HPDE6-E6E7 (cell line): ENCODE data around the gene TBC1D30.
"Not testable (repeated sequence)": the region's sequence is repeated elsewhere in the genome, so short reads cannot be mapped to it uniquely, and the experiment has no call there.

Experiments used
- DNase-seq: peaks from one replicate; pipeline ENCODE4 v3.0.0; 2011; ENCODE audit warnings: missing footprints; ENCODE audit errors: extremely low spot score

TBC1D30 gene

GRCh38 chr12:64806593-64807460, 17.6 kb upstream of the TBC1D30 start:
- no peak for DNase-seq

DNA sequence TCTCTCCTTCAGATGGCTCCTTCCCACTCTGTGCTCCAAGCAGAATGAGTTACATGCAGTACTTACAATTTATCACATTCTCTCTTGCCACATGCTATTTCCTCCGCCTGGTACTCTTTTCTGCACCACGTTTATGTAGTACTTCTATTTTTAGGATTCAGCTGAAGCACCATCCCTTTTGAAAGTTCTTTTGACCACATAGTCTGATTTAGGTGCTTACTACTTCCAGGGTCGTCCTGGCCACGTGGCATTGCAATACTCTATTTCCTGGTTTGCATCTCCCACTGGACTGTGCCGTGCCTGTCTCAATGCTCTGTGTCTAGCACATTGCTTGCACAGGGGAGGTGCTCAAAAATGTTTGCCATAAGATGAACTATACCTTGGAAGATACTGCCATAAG, 16.3 kb upstream of the TBC1D30 start:
- no peak for DNase-seq

DNA sequence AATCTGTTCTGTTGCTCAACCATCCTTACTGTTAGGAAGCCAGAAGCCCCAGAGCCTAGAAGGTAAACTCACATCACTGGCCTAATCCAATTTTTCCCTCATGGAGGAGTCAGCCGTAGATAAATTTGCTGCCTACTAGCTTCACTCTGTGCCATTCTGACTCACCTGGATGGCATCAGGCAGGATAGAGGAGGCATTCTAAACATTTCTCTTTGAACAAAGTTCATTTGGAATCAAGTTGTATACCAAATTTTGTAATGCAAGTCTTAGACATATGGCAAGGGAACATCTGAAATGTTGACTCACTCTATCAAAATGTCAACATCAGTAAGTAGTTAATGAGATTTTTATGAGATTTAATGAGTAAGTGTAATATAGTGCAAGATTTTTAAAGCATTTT, 13.6 kb upstream of the TBC1D30 start:
- DNase-seq: no peak

- DNase-seq: no peak
These were observed 10.7 kb upstream of the TBC1D30 start for GRCh38 chr12:64813723-64814122.

DNA sequence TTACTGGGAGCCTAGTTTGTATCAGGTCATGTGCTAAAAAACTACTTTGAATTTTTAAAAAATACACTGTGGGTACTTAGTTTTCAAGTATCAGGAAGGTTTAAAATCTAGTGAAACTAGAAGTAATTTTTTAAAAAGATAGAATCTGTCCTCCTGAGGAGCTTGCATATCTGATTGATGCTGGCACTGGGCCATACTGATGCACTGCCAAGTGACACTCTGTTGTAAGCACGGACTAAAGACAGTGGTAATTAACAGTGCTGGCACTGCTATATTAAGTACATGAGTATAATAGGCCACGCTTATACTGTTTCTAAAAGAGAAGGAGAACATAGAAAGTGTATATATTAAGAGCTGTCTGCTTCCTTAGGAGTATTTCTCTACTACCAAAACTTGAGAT, 10.0 kb upstream of the TBC1D30 start:
- no peak for DNase-seq

- no peak for DNase-seq
These were observed 4.5 kb upstream of the TBC1D30 start for GRCh38 chr12:64819816-64820402.

DNA sequence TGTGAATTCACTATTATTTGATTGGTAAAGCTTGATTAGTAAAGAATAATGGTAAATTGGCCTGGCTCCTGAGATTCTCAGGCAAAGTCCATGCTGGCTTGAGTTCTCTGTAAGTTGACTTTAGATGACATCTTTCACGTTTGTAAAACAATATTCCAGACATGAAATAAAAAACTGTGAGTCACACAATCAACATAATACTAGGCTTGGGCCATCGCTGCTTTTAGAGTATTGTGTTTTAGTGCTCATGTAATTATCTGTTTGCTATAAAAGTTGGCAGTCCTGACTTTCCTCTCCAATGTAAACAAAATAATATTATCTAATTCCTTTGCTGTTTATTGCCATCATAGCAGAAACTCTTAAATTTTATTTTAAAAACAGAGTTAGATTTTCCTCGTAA, 3.9 kb upstream of the TBC1D30 start:
- DNase-seq: no peak

GRCh38 chr12:64821116-64821630, 3.3 kb upstream of the TBC1D30 start:
- no peak for DNase-seq

GRCh38 chr12:64824130-64824499, 332 bp upstream of the TBC1D30 start:
- DNase-seq: no peak

- no peak for DNase-seq
These were observed 935 bp downstream of the TBC1D30 start for GRCh38 chr12:64825143-64826021.

DNA sequence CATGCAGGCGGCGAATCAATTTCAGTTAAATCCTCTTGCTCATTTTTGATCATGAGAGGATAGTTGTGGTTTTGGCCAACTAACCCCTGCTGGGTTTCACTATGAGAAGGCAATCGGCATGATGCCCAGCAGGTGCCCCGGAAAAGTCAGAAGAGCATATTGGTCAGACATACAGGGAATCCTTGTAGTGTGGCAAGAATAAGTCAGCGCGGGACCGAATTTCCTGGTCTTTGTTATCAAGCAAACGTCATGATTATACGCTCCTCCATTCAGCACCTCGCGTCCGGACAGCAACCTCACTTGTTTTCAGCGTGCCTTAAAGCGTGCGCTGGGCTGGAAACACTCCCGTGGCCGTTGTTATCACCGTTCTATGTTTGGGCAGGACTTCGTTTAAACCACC, 1.8 kb downstream of the TBC1D30 start:
- no peak for DNase-seq

GRCh38 chr12:64828713-64829112, 4.3 kb downstream of the TBC1D30 start:
- DNase-seq: no peak

DNA sequence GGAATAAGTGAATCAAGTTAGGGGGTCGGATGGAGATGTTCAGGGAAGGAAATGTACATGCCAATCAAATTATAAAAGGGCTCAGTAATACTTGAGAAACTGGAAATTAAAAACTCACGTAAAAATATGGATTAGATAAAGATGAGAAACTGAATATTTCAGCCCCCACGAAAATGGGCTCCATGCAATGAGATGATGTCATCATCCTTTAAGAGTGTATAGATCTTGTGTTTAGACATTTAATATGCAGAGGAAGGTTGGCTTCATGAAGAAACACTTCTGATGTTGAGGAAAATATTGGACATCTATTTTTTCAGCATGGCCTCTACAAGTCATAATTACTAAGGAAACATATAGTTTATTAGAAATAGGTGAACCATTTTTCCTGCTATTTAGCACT, 9.5 kb downstream of the TBC1D30 start:
- no peak for DNase-seq

GRCh38 chr12:64835901-64836300, 11.5 kb downstream of the TBC1D30 start:
- no peak for DNase-seq

GRCh38 chr12:64836856-64837255, 12.4 kb downstream of the TBC1D30 start:
- no peak for DNase-seq

- DNase-seq: no peak
These were observed 13.0 kb downstream of the TBC1D30 start for GRCh38 chr12:64837427-64837826.

DNA sequence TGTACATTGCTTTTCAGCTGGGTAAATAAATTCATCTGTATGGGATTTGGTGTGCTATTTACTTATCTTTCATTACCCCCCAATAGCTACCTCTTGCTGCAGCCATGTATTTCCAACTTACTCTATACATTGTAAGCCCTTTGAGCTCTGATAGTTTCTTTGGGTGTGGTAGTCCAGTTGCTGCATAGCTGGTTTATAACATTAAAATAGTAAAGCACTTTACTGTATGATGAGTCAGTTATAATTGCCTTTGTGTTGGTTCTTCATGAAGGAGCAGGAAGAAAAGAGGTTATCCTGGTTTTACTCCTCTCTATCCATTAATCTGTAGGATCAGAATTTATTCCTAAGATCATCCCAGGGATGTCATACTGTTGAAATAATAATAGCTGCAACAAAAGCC, 15.7 kb downstream of the TBC1D30 start:
- no peak for DNase-seq

GRCh38 chr12:64840949-64841717, 16.7 kb downstream of the TBC1D30 start:
- no peak for DNase-seq

DNA sequence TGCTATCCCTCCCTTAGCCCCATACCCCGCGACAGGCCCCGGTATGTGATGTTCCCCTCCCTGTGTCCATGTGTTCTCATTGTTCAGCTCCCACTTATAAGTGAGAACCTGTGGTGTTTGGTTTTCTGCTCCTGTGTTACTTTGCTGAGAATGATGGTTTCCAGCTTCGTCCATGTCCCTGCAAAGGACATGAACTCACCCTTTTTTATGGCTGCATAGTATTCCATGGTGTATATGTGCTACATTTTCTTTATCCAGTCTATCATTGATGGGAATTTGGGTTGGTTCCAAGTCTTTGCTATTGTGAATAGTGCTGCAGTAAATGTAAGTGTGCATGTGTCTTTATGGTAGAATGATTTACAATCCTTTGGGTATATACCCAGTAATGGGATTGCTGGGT, 24.0 kb downstream of the TBC1D30 start:
- not testable (repeated sequence) for DNase-seq

- no peak for DNase-seq
These were observed 34.6 kb downstream of the TBC1D30 start for GRCh38 chr12:64858882-64859605.

- DNase-seq: no peak
These were observed 36.1 kb downstream of the TBC1D30 start for GRCh38 chr12:64860446-64860998.
